Activated naive CD4-positive, alpha-beta T cell treated with anti-CD3 and anti-CD28 coated beads, Interleukin-2, amount 50 U/mL, for 72 hours (primary cell): ENCODE results near the gene RNF26. TPM values are rescaled to one million over a fixed set of nuclear protein-coding genes. Genes with fewer than 3 reads are reported as not detected.
A peak's percentile ranks its signal among the peaks of the same experiment; 100 is the strongest.

Experiments used
- ATAC-seq, 2 donors: fragments of 150-1000 bp; cut with Tn5 transposase; 2 replicates each; pipeline ENCODE4 v1.10.0; 2021; ENCODE audit warnings: mild to moderate bottlenecking in 2 of 2, moderate library complexity in 2 of 2
- DNase-seq, 2 donors: peaks; one replicate each; pipeline ENCODE4 v3.0.0; 2021 to 2022; ENCODE audit warnings: low spot score in 2 of 2
- H3K27ac Mint-ChIP-seq, 2 donors: one replicate each; pipeline ENCODE4 v1.8.0; 2022; ENCODE audit warnings: mild to moderate bottlenecking in 2 of 2, mixed read lengths in 2 of 2
- H3K36me3 Mint-ChIP-seq, 2 donors: one replicate each; pipeline ENCODE4 v1.8.0; 2022; ENCODE audit warnings: mixed read lengths in 2 of 2
- H3K9me3 Mint-ChIP-seq, 2 donors: one replicate each; pipeline ENCODE4 v1.8.0; 2022; ENCODE audit warnings: mixed read lengths in 2 of 2
- total RNA-seq, 2 donors: library from RNA; stranded (reverse); gene quantifications; one replicate each; pipeline ENCODE4 v1.2.3, GENCODE V29; 2022

RNF26 gene
- total RNA-seq, 2 donors from 2014 or later: 37.6 to 38.8 TPM

- ATAC-seq (no peak), DNase-seq (no peak)
- H3K36me3 Mint-ChIP-seq: peaks cover 3 to 4% of the 10 kb centered on the region in 2 donors
- H3K27ac Mint-ChIP-seq: peak overlapping the region; percentile 55 to 74
- no peaks in the 10 kb centered on the region for H3K9me3 Mint-ChIP-seq
Measured at GRCh38 chr11:119309953-119310681, 24.2 kb upstream of the RNF26 start.

DNA sequence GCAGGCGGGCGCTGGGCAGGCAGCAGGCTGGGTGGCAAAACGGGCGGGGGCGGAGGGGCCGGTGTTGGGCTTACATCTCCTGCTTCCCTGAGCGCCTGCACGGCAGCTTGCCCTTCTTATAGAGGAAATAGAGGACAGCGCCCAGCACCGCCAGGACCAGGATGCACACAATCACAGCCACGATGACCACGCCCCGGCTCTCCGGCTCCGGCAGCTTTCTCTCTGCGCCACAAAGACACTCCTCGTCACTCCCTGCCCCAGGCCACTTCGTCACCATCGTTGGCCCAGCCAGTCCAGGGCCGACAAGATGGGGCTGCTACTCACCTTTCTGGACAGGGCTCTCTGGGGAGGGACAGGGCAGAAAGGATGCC lies 23.7 kb upstream of the RNF26 start:
- peak overlapping the region; percentile 74 to 87 for H3K27ac Mint-ChIP-seq
- H3K9me3 Mint-ChIP-seq: no peaks in the 10 kb centered on the region
- ATAC-seq (no peak), DNase-seq (no peak)
- H3K36me3 Mint-ChIP-seq: no peaks in the 10 kb centered on the region

- peak overlapping the region in 1 of 2 donors; percentile 54 for H3K27ac Mint-ChIP-seq
- ATAC-seq: no peak
- no peaks in the 10 kb centered on the region for H3K9me3 Mint-ChIP-seq
- DNase-seq: no peak
- H3K36me3 Mint-ChIP-seq: no peaks in the 10 kb centered on the region
Measured at GRCh38 chr11:119314726-119315125, 19.6 kb upstream of the RNF26 start.

- no peak for DNase-seq
- H3K27ac Mint-ChIP-seq: peak overlapping the region in 1 of 2 donors; percentile 54
Measured at GRCh38 chr11:119315131-119316015, 19.0 kb upstream of the RNF26 start.

DNA sequence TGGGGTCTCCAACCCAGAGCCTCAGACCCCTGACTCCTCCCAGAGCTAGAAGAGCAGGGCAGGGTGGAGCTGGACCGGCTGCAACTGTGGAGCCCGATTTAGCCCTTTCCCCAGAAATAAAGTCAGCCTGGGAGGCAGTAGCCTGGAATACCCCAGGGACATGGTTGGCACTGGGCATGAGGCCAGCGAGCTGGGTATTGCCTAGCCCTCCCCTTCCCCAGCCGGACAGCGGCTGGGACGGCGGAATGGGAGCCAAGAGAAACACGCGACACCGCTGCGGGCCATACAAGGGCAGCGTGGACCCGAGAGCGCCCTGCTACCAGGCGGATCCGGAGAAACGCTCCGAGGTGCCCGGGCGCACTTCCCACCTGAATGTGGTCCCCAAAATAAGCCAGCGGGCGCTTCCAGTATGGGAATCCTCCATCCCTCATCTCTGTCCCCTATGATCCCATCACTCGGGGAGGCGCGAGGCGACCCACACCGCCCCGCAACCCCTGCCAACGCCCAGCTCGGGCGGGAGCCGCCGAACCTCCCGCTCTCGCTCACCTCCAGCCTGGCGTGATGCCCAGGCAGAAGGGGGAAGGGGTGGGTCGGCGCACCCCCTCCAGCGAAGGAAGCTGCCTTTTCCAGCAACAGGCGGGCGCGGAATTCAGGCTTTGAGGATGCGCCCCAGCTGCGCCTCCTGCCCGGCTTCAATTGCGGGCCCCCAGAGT lies 18.2 kb upstream of the RNF26 start:
- Mint-ChIP-seq H3K36me3 (no peaks in the 10 kb centered on the region), H3K27ac (peak overlapping the region in 1 of 2 donors; percentile 54), H3K9me3 (no peaks in the 10 kb centered on the region)
- no peak for DNase-seq
- no peak for ATAC-seq

More at GRCh38 chr11:119315131-119316015, 19.0 kb upstream of the RNF26 start:
- ATAC-seq: peak; percentile 61 to 78
- Mint-ChIP-seq H3K9me3 (no peaks in the 10 kb centered on the region), H3K36me3 (no peaks in the 10 kb centered on the region)

DNA sequence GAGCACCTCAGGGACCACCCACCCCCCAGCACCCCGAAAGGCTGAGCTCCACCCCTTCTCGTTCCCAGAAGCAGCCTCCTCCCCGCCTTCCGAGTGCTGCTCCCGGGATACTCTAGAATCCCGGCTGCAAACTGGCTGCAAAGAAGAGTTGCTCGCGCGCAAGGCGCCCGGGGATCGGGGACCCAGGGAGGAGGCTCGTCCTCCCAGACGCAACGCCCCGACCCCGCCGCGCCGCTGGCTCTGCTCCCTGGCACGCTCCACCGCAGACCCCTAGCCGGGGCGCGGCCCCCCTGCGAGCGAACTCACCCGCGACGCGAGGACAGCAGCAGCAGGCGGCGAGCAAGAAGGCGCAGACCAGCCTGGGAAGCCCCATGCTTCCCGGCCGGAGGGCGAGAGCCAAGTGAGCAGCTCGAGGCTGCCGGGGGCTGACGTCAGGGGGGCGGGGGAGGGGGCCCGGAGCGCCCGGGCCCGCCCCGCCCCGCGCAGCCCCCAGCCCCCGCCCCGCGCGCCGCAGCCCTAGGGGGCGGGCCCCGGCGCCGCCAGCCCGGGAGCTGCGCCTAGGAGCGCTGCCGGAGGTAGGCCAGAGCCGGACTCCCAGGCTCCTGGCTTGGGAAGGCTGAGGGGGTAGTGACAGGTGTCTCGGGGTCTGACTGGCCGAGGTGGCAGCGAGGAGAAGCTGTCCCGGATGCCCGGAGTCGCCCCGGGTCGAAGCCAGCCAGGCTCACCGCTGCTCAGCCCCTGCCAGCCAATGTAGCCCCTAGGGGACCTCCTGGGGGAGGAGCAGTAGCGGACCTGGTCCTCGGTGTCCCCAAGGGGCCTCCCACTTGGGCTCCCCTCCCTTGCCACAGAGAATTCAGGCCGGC lies 17.4 kb upstream of the RNF26 start, which contains the start of gene MCAM:
Gene MCAM (minus strand): TSS at position 402 of the 863 bp plus-strand sequence. CDS start 29 bp downstream, at position 373.
- Mint-ChIP-seq H3K27ac (peak within 1 kb of the TSS in 1 of 2 donors; percentile 54), H3K36me3 (no peaks in the 10 kb centered on the region), H3K9me3 (no peaks in the 10 kb centered on the region)
- ATAC-seq: peak in 1 of 2 donors; percentile 16
- no peak for DNase-seq

- ATAC-seq: no peak
- H3K9me3 Mint-ChIP-seq: no peaks in the 10 kb centered on the region
- H3K36me3 Mint-ChIP-seq: no peaks in the 10 kb centered on the region
- no peak for DNase-seq
- H3K27ac Mint-ChIP-seq: no peak overlapping the region
Measured at GRCh38 chr11:119317592-119318239, 16.6 kb upstream of the RNF26 start.

DNA sequence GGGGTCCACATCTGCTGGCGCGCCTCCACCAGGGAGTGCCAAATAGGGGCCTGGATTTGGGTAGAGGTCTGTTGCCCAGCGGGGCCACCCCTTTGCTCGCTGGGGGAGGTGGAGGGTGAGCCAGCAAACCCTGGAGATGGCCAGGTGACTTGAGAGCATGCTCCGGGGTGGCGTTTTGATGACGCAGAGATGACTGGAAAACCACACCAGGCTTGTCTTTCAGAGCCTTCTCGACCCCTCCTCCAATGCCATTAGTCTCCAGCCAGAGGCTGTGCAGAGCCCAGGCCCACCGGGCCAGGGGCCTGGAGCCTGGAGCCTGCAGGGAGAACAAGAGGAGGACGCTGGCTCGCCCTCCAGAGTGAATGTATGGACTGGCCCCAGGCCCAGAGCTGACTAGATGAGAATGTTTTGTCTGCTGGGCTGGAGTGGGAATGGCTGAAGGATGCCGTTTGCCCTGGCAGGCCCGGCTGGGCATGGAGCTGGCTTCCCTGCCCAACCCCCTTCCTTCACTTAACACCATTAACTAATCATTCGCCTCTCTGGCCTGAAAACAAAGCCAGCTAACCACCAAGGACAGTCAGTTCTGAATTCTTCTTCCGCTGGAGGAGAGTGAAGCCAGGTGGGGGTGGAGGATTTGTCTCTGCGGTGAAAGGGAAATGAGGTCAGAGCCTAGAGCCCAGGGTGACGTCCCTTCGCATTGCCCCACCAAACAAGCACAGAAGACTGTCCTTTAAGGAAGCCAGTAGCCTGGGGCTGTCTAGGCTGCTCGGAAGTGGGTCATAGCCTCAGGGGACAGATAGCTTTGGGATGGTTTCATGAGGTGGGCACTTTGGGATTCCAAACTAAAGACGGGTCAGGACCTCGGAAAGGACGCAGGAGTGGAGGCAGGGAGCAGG lies 15.8 kb upstream of the RNF26 start:
- H3K27ac Mint-ChIP-seq: no peak overlapping the region
- no peaks in the 10 kb centered on the region for H3K9me3 Mint-ChIP-seq
- DNase-seq (no peak), ATAC-seq (no peak)
- no peaks in the 10 kb centered on the region for H3K36me3 Mint-ChIP-seq

- ATAC-seq (no peak), DNase-seq (peak in 1 of 2 donors; percentile 54)
- Mint-ChIP-seq H3K27ac (no peak overlapping the region), H3K36me3 (no peaks in the 10 kb centered on the region), H3K9me3 (no peaks in the 10 kb centered on the region)
Measured at GRCh38 chr11:119319136-119319699, 15.1 kb upstream of the RNF26 start.

DNA sequence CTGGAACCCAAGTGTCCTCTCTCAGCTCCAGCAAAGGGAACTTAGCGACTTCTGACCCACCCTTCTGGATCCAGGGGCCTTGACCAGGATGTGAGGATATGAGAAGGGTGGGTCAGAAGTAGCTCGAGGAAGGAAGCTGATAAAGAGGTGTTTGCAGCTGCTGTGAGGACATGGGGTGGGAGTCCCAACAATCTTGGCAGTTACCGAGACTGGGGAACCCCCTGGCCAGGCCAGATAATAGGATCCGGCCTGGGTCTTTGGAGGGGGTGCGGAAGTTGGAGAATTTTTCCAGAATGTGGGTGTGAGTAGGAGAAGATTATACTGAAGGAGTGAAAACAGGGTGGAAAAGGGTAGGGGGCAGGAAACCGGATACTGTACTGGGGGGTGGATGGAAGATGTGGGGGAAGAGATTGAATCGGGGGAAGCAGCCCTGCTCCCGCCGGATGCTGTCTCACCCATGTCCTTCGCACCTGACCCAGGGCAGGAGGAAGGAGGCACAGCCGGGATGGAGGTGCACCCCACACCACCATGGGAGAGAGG lies 14.6 kb upstream of the RNF26 start:
- no peaks in the 10 kb centered on the region for H3K9me3 Mint-ChIP-seq
- no peaks in the 10 kb centered on the region for H3K36me3 Mint-ChIP-seq
- ATAC-seq (no peak), DNase-seq (no peak)
- H3K27ac Mint-ChIP-seq: no peak overlapping the region

- no peaks in the 10 kb centered on the region for H3K36me3 Mint-ChIP-seq
- ATAC-seq (no peak), DNase-seq (peak in 1 of 2 donors; percentile 53)
- no peak overlapping the region for H3K27ac Mint-ChIP-seq
- H3K9me3 Mint-ChIP-seq: no peaks in the 10 kb centered on the region
Measured at GRCh38 chr11:119320240-119320775, 14.0 kb upstream of the RNF26 start.

DNA sequence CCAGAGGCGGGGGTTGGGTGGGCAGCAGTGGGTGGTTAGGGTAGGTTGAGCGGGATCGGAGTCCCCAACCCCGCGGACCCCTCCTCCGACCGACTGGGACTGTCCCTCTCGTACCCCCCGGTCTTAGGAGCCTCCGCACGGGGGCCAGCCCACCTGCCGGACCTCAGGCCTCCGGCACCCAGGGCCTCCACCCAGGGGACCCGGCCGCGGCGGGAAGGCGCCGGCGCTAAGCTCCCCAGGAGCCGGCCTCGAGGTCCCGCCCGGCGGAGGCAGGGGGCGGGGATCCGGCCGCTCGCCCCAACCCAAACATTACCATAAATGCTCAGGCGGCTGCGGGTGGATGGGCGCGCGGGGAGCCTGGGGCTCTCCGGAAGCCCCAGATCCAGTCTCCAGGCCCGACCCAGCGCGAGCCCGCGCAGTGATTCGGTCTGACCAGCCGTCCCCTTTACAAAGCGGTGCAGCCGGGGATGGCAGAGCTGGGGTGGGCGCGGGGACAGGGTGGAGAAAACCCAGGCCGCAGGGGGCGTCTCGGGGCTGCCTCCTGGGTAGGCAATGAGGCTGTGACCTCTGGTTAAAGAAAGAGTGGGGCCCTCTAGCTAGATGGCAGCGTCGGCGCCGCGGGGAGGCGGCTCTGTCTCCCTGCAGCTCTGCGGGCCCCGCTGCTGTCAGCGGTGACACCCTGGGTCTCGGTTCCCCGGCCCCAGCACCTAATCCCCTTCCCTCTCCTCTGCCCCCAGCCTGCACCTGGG lies 13.4 kb upstream of the RNF26 start:
- ATAC-seq (peak; percentile 72 to 80), DNase-seq (peak; percentile 72 to 78)
- H3K9me3 Mint-ChIP-seq: no peaks in the 10 kb centered on the region
- no peaks in the 10 kb centered on the region for H3K36me3 Mint-ChIP-seq
- H3K27ac Mint-ChIP-seq: peak overlapping the region; percentile 80 to 81

GRCh38 chr11:119322360-119322739 lies 12.0 kb upstream of the RNF26 start:
- H3K27ac Mint-ChIP-seq: no peak overlapping the region
- ATAC-seq: no peak
- H3K9me3 Mint-ChIP-seq: no peaks in the 10 kb centered on the region

More at GRCh38 chr11:119322360-119322739, 12.0 kb upstream of the RNF26 start:
- no peak for DNase-seq
- H3K36me3 Mint-ChIP-seq: no peaks in the 10 kb centered on the region
